NCI-H1417 treated with DMSO at 0.1 percent for 48 hours (cell line): Measurements from ENCODE around the gene STEAP3.

Experiments
- DNase-seq: peaks from one replicate; lab custom pipeline; 2025; lab: John Stamatoyannopoulos, UW

Gene STEAP3

DNA sequence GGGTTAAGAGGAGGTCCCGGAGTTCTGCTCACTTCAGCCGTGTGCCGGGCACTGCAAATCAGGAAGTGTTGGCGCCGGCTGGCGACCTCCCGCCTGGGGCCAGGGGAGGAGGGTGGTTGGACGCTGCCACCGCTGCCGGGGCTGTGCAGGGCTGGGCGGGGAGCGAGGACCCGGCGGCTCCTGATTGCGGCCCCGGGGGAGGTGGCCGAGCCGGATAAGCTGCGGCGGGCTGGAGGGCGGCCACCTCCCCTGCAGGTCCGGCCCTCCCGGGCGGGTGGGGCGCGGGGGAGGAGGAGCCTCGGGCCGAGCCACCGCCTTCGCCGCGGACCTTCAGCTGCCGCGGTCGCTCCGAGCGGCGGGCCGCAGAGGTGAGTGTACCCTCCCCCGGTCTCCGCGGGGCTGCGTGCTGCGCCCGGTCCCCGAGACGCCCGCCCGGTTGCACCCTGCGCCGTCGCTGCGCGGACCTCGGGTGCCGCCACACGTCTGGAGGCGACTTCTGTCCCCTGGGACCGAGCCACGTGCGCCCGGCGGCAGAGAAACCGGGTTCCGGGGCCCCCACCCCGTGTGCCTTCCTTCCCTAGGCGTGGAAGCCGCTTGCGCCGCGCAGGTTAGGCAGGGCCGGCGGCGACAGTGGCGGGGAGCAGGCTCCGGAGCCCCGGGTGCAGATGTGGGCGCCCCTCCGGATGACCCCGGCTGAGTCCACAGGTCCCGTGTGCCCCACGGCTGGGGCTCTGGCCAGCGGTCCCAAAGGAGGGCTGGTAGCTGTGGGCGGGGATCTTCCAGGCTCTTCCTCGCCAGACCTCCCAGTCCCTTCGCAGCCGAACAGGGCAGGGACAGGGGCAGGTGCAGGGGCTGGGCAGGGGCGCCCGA is at the start of gene STEAP3:
TSS of gene STEAP3 (plus strand) at position 314 of the 870 bp plus-strand sequence. CDS start 7,179 bp downstream, outside the sequence.
- DNase-seq: no peak

- DNase-seq: no peak
Measured at GRCh38 chr2:119174216-119174992, 49.2 kb upstream of the STEAP3 start.

DNA sequence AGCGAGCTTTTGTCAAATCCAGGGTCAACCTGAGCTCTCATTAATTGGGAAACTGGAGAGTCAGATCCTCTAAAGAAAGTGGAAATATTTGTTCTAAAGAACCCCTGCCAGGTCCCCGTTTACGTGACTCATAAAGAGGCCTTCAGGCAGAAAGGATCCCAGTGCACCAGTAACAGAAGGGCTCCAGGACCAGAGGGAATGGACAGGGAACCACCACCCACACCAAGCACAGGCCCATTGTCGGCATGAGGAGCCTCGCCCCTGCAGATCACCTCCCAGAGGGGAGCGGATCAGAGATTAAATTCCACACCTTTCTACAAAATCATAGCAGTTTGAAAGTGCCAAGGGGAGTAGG is 48.7 kb upstream of the STEAP3 start:
- DNase-seq: no peak

- DNase-seq: no peak
Measured at GRCh38 chr2:119175517-119175916, 48.1 kb upstream of the STEAP3 start.

DNA sequence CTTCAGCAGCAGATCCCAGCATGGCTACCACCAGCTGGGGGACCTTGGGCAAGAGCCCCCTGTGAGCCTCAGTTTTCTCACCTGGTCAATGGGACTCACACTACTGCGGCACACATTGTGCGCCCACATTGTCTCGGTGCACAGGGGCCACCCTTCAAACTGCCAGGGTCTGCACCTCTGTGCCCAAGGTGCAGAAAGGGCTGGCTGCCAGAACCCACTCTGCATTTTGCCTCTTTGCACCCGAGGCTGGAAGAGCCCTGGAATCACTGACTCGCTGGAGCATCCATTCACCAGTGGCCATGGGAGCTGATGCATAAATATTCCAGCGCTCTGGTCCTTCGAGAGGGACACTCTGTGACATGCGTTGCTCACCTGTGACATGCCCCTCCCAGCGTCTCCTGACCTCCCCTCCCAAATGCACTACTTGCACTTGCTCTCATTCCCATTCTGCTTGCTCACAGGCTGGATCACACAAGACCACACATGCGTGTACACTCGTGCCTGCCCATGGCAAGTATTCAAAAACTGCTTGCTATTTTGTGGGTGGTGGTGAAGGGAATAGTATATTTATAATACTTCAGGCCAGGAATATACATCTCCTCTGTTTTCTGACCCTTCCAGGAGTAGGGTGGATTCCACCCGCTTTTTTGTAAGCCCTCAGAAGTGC is 46.3 kb upstream of the STEAP3 start:
- no peak for DNase-seq

GRCh38 chr2:119177838-119178190 is 45.8 kb upstream of the STEAP3 start:
- no peak for DNase-seq

- no peak for DNase-seq
Measured at GRCh38 chr2:119178776-119179175, 44.9 kb upstream of the STEAP3 start.

GRCh38 chr2:119179202-119179601 is 44.4 kb upstream of the STEAP3 start:
- DNase-seq: no peak

DNA sequence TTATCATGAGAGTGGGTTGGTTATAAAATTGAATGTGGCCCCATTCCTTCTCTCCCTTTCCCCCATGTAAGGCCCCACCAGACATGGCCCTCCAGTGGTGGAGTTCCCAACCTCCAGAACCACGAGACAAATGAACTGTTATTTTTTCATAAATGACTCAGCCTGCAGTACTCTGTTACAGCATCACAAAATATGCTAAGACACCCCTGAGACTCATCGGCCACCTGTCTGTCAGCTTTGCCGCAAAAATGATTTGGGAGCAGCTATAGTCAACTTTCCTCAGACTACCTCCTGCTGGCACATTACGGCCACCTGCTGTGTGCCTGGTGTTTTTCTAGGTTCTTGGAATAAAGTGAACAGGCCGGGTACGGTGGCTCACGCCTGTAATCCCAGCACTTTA is 43.6 kb upstream of the STEAP3 start:
- no peak for DNase-seq

DNA sequence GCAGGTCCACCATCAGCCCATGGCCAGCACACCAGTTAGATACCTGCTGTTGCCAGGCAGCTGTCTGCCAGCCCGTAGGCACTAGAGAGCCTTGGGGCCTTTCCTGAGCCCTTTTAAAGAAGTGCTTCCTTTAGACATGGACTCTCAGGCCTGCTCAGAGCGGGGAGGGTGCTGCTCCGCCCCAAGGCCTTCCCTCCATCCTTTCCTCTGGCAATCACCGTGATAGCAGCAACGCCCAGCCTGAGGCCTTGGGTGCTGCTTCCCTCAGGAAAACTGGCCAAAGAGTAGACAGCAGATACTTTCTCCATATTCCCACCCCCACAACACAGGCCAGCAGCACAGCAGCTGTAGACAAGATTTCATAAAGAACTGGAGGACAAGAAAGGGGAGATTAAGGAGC is 42.7 kb upstream of the STEAP3 start:
- DNase-seq: no peak

- no peak for DNase-seq
Measured at GRCh38 chr2:119181391-119181790, 42.2 kb upstream of the STEAP3 start.

- no peak for DNase-seq
Measured at GRCh38 chr2:119181791-119182445, 41.7 kb upstream of the STEAP3 start.

- no peak for DNase-seq
Measured at GRCh38 chr2:119184512-119184911, 39.1 kb upstream of the STEAP3 start.

- DNase-seq: no peak
Measured at GRCh38 chr2:119190321-119191111, 33.1 kb upstream of the STEAP3 start.

- DNase-seq: no peak
Measured at GRCh38 chr2:119192893-119193292, 30.7 kb upstream of the STEAP3 start.

DNA sequence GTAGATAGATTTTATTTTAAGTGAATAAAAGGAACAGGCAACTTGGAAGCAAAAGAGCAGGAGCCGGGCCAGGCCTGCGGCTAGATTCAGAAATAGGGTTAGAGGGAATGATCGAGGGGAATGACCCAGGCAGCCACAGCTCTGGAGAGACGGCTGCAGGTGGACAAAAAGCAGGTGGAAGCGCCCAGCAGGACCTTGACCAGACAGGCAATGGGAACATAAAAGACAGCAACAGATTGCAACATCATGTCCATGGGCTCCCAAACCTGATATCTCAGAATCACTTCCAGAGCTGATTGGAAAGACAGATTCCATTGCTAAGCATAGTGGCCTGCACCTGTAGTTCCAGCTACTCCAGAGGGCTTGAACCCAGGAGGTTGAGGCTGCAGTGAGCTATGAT is 28.6 kb upstream of the STEAP3 start:
- no peak for DNase-seq

DNA sequence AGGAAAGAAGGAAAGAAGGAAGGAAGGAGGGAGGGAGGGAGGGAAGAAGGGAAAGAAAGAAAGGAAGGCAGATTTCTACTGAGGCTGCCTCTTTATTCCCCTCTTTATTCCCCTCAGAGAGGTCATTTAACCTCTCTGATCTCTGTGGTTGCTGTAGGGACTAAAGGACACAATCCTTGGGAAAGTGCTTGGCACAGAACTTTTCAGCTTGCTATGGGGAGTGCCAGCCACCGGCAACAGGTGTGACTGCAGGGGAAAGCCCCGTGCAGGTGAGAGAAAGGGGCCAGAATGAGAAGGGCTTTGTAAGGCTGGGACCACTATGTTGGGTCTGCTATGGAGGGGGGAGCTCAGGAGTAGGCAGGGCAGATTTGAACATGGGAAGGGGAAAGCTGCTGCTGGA is 27.7 kb upstream of the STEAP3 start:
- DNase-seq: no peak

- DNase-seq: no peak
Measured at GRCh38 chr2:119196301-119197125, 27.1 kb upstream of the STEAP3 start.

DNA sequence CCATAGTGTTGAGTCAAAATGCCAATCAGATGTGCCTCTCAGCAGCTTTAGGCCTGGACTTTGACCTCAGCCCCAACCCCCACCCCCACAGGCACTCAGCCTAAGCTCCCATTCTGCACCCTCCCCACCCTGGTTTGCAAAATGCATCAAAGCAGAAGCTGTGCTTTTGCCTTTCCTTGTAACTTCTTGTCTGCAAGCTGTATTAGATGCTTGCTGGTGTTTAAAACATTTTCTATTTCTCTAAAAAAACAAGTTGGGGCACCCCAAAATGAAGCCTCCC is 26.6 kb upstream of the STEAP3 start:
- DNase-seq: no peak

- no peak for DNase-seq
Measured at GRCh38 chr2:119197529-119198239, 25.9 kb upstream of the STEAP3 start.
